ENCODE data around the gene FRRS1.
A peak's percentile ranks its signal among the peaks of the same experiment; 100 is the strongest.

DNA sequence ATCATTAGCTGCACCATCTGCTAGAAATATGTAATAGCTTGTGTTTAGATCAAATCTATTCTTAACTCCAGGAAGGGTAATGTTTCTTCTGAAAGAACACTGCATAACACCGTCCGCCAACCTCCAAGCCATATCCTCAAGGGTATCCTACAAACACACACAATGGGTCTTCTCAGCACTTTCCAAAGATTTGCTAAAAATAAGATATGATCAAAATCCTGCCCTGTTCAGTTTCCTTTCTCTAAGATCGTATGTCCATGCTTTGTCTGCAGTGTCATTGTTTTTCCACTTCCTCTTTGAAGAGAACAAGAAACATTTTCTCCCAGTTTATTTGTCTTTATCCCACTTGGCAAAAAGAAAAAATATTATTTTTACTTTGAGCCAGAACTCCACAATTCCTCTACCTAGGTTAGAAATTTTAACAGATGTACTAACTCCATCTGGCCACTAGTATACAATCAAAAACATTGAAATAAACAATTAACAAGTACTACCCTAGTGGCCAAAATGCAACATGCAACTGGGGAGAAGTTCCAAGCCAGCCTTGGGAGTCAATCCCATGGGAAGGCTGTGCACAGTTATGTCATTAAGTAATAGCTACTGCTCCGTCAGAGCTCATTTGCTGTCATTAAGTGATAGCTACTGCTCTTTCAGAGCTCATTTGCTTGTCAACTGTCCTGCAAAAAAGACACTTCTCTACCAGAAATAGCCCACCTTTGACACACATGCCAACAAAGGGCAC, 37.8 kb downstream of the FRRS1 start:
- TF ChIP-seq, protein P1, sequence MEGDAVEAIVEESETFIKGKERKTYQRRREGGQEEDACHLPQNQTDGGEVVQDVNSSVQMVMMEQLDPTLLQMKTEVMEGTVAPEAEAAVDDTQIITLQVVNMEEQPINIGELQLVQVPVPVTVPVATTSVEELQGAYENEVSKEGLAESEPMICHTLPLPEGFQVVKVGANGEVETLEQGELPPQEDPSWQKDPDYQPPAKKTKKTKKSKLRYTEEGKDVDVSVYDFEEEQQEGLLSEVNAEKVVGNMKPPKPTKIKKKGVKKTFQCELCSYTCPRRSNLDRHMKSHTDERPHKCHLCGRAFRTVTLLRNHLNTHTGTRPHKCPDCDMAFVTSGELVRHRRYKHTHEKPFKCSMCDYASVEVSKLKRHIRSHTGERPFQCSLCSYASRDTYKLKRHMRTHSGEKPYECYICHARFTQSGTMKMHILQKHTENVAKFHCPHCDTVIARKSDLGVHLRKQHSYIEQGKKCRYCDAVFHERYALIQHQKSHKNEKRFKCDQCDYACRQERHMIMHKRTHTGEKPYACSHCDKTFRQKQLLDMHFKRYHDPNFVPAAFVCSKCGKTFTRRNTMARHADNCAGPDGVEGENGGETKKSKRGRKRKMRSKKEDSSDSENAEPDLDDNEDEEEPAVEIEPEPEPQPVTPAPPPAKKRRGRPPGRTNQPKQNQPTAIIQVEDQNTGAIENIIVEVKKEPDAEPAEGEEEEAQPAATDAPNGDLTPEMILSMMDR (IDR thresholded peaks at IDR 0.05; ENCODE audit: poor library complexity, severe bottlenecking), result peak; percentile 61
- peak; percentile 52 for TF ChIP-seq POLR2AphosphoS5 (IDR thresholded peaks at IDR 0.05)
- TF ChIP-seq REST (IDR thresholded peaks at IDR 0.05; ENCODE audit: borderline replicate concordance), result no peak
- TF ChIP-seq EP300 (conservative IDR thresholded peaks at IDR 0.05; ENCODE audit: poor library complexity, severe bottlenecking), result peak; percentile 87
- TF ChIP-seq EZH2 (IDR thresholded peaks at IDR 0.05; ENCODE audit: borderline replicate concordance, insufficient read depth, low read length, poor library complexity, severe bottlenecking), result no peak

All from neural cell (in vitro differentiated cells).